Activated CD8-positive, alpha-beta memory T cell treated with anti-CD3 and anti-CD28 coated beads for 24 hours (primary cell): ENCODE data around the gene ZNF407.
A peak's percentile ranks its signal among the peaks of the same experiment; 100 is the strongest.

Source experiments
- DNase-seq: peaks from one replicate; pipeline ENCODE4 v3.0.0-alpha.2; 2020

The ZNF407 gene

GRCh38 chr18:74582642-74583041, 15.0 kb upstream of the ZNF407 start:
- no peak for DNase-seq

GRCh38 chr18:74587441-74587840, 10.2 kb upstream of the ZNF407 start:
- no peak for DNase-seq

DNA sequence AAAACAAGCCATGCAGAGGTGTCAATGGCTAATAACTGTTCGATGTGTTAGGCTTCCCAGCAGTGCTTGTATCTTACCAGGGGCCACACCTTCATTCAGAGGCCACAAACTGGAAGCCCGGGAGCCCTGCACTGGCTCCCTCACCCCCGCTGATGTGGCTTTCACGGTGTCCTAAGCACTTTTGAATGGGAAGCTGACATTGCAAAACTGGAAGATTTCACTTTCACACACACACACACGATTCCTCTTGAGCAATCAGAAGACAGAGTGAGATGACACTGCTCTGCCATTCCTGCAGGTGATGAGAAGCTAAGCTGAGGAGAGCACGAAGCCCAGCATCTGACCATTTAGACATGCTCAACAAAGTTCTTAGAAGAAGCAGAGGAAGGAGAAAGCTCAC, 8.6 kb upstream of the ZNF407 start:
- DNase-seq: no peak

- DNase-seq: no peak
Observed at GRCh38 chr18:74589811-74590210, 7.9 kb upstream of the ZNF407 start.

DNA sequence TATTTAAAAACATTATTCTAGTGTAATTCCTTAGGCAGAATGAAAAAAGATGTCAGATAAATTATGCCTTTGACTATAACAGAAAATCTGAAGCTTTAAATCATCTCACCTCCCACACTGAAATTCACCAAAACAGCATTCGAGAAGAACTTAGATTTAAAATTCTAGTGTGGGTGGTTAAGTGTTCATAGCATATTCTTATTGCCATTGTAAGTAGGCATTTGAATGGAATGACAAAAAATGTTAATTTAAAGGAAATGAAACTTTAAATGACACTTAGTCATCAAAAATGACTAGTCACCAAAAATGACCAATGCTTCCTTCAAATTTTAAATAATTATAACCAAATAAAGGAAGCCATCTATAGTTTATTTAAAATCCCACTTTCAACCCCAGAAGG, 7.0 kb upstream of the ZNF407 start:
- DNase-seq: no peak

- no peak for DNase-seq
Observed at GRCh38 chr18:74595431-74595830, 2.2 kb upstream of the ZNF407 start.

DNA sequence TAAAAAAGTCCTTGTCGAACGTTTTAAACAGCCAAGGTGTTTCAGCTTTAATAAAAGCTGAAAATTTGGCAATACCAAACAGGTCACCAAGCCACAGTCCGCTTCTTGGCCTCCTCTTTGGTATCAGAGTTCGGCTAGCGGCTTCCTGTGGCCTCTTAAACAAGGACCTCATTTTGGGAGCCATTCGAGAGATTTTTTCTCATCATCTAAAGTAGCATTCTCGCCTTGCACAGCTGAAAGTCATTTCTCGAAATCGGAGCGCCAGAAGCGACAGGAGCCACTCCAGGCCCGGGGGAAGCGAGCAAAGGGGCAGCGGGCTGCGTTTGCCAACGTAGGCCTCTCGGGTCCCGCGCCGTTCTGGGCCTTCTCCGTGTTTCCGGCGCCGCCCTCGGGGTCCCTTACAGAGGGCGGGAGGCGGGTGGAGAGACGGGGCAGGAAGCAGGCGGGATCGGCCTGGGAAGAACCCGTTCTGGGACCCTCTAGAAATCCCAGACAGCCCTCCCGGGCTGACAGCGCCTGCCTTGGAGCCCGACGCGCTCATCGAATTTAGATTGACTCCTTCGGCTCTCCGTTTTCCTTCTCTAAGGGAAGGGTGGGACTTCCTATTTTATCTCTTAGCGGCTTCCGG, 522 bp upstream of the ZNF407 start:
- peak; percentile 90 for DNase-seq

DNA sequence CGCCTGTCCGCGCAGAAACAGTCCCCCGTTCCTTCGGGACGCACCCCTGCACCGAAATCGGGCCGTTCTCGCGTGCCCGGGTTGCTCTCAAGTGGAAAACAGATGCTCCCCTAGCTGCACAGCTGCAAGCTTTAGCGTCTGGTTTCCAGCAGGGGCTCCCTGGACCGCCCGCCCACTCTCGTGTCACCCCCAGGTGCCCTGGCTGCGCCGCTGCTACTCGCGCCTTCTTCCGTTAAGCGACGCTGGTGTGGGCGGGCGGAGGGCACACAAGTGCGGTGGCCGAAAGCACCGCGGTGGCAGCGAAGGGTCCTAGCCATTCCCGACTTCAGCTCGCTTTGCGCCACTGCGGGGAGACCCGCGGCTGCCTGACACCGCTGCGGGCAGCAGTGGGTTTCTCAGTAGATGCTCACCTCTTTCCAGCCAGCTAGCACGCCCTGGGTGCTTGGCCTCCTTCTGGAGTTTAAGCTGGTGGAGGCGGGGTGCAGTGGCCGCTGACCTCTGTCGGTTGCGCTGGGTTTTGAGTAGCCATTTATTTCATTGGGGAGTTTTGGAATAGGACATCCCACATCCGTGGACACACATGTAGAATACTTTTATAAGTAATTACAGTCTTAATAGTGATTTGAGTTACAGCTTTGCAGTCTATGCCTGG, 806 bp downstream of the ZNF407 start:
- peak; percentile 89 for DNase-seq

DNA sequence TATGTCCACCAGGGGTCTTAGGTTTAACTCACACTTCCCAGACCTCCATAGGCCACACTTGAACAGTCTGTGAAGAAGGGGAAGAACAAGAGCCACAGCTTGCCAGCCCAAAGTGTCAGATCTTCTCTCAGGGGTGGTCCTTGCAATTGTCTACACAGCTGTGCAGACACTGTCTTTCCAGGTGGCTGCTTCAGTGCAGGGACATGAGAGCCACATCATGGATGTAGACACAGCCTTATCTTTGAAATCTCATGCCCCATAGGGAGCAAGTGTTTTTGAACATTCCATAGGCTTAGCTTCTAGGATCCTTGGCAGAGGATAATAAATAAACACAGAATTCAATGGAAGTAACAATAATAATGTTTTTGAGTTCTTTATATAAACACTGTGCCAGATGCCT, 6.7 kb downstream of the ZNF407 start:
- no peak for DNase-seq

DNA sequence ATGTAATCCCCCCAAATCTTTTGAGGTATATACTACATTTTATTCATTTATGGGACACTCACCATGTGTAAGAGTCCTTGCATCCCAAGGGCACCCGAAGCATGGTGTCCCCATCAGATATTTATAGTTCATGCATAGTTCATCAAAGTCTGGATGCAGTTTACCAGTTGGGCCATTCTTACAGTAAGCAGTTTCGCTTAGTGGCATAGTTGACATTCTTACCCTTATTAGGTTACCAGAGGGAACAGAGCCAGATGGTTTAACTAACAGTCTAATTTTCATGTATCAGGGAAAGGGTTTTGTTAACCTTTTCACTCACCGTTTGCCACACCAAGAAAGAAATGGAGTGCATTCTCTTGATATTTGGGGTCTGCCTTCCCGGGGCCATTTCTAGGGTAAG, 7.1 kb downstream of the ZNF407 start:
- DNase-seq: no peak

- DNase-seq: no peak
Observed at GRCh38 chr18:74608681-74609080, 11.0 kb downstream of the ZNF407 start.

GRCh38 chr18:74609535-74609934, 11.9 kb downstream of the ZNF407 start:
- no peak for DNase-seq

DNA sequence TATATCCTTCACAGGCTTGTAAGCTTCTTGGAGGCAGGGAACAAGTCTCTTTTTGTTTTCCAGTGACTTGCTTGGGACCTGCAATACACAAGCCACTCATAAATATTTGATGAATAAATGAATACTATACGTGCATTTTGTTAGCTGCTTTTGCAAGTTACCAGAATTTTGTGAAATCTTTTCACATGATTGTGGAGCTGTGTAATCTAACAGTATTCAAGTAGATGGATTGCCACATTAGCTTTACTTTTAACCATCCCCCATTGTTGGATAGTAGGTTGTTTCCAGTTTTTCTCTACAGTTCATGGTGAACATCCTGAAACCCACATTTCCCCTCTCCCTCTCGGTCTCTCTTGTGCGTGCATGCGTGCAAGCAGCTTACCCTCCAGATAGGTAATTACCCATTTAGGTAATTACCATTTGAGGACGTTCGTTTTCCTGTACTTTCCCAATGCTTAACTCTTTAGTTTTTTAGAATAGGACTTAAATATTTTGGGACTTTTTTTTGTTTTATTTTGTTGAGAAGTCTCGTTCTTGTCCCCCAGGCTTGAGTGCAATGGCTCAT, 12.5 kb downstream of the ZNF407 start:
- DNase-seq: no peak

DNA sequence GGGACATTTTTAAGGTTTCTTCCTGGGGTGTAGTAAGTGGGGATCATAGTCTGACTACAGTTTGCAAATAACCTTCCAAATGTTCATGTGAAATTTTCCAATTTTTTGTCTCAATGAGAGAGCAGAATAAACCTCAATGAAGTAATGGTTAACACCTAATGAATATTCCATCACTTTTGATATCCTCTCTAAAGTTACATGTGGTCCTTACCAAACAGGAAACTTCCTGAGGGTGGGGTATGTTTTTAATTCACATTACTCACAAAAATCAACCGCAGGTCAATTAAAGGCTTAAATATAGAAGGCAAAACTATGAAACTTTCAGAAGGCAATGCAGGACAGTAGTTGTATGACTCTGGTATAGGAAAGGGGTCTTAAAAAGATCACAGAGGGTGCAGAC, 13.2 kb downstream of the ZNF407 start:
- DNase-seq: no peak

- DNase-seq: no peak
Observed at GRCh38 chr18:74611765-74612164, 14.1 kb downstream of the ZNF407 start.

- no peak for DNase-seq
Observed at GRCh38 chr18:74613381-74613780, 15.7 kb downstream of the ZNF407 start.

DNA sequence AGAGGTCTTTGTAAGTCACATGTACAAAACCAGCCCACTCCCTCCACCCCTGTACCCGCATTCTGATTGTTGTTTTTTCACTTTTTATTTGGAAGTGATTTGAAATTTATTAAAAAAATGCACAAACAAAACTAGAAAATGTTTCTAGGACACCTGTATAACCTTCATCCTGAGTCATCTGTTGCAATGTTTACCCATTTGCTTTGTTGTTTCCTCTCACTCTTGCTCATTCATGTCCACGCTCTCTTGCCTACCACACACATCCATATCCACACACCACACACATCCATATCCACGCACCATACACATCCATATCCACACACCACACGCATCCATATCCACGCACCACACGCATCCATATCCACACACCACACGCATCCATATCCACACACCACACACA, 18.8 kb downstream of the ZNF407 start:
- DNase-seq: no peak

DNA sequence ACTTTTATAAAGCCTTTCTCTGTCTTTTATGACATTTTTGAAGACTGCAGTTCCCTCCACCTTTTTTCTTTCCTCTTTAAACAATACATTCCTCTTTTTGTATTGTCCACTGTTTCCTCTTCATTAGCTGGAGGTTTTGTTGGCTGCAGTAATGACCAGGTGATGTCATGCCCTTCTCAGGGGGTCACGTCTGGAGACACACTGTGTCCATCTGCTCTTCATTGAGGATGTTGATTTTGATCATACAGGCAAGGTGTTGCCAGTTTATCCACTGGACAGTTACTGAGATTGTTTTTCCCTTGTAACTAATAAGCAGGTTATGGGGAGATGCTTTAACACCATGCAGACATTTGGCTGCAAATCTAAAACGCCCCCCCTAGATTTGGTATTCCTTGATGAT, 19.8 kb downstream of the ZNF407 start:
- no peak for DNase-seq

DNA sequence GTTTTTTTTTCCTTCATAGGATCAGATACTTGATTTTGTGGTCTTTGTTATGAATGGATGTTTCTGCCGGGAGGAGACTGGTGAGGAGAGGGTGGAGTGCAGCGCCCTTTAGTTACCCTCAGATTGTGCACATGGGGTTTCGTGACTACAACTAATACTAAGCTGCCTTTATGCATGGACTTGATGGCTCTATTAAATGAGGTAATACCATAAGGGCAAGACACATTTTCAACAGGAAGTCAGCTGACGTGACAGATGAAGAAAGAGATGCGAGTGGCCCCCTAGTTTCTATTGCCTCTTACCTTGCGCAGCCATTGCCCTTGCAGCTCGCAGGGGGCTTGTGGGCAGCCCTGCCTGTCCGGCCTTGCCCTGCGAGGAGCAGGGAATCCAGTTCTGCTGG, 24.4 kb downstream of the ZNF407 start:
- DNase-seq: no peak

GRCh38 chr18:74623047-74623816, 25.6 kb downstream of the ZNF407 start:
- no peak for DNase-seq

DNA sequence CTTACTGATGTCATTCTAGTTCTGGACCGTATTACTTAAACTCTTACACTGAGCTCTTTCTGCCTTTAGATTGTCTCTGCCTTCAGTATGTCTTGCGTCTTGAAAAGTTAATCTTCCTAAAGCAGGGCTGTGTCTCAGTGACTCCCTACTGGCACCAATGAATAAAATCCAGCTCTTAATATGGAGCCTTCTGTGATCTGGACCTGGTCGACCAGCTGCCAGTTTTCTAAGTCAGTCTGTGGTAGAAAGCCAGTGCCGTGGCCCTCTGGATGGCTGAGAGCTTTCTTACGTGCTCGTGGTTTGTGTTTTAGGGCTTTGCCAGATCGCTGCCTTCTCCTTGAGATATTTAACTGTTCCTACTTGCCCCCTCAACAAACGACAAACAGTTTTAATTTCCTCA, 26.8 kb downstream of the ZNF407 start:
- no peak for DNase-seq

DNA sequence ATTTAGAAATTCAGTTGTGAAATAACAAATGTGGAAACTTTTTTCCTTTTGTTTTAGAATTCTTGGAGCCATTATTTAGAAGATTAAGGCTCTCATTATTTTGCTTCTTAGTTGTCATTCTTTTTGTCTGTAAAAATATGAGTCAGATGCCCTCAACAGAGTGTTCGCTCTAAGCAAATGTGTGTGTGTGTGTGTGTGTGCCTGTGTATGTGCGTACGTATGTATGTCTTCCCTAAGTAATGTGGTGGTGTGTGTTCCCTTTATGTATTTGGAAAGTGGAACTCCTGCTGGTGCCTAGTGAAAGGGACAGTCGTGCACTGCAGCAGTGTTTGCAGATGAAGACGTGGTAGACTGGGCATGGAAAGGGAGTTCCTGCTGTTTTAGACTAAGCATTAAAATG, 27.5 kb downstream of the ZNF407 start:
- DNase-seq: no peak

DNA sequence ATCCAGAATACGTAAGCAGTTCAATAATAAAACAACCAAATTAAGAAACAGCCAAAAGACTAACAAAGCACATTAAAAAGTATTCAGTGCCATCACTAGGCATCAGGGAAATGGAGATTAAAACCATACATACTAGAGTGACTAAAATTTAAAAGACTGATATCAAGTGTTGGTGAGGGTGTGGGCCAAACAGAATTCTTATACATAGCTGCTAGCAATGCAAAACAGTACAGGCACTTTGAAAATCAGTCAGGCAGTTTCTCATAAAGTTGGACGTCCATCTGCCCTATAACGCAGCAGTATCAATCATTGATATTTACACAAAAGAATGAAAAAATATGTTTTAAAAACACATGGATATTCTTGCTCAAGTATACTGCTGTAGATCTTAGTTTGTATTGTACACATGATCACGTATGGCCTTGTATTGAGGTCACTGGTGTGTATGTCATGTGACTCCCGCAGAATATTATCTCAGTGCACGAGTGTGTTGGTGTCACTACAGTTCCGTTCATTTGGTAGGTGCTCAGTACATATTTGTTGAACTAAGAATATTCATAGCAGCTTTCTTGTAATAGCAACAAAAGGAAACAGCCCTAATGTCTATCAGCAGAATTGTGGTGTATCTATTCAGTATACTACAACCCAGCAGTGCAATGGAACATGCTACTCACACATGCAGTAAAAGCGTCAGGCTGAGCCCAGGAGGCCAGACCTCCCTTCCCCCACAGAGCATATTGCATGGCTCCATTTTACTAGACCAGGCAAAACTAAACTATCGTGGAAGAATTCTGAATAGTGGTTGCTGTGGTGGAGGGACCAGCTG, 28.6 kb downstream of the ZNF407 start:
- no peak for DNase-seq
